HEK293 (cell line): ENCODE data around the gene METTL25.
"Not testable (repeated sequence)": the region's sequence is repeated elsewhere in the genome, so short reads cannot be mapped to it uniquely, and the experiment has no call there.

Experiments used
- CTCF ChIA-PET: fragments of 350-600 bp; formaldehyde crosslinking; extraction: SDS; loops from one replicate; lab custom pipeline; 2021; ENCODE audit warnings: antibody characterized with exemption; lab: Yijun Ruan, JAX
- POLR2A ChIA-PET: fragments of 300-600 bp; formaldehyde crosslinking; extraction: SDS; loops from one replicate; lab custom pipeline; 2020; ENCODE audit warnings: antibody characterized with exemption, inconsistent platforms; lab: Yijun Ruan, JAX
- H3K27ac ChIP-seq: fragments of 200-500 bp; sonication (Bioruptor generic); 2 replicates; pipeline ENCODE4 v1.5.1; 2014; ENCODE audit warnings: low read depth, low read length, control low read depth, inconsistent platforms; ENCODE audit errors: extremely low read depth
- H3K36me3 ChIP-seq, 2 experiments: fragments of 200-500 bp in 1 of 2; sonication (Bioruptor generic) in 1 of 2; 1 replicate in 1 of 2; 2 replicates in 1 of 2; pipeline ENCODE4 v1.5.1; 2014 to 2017; ENCODE audit warnings: inconsistent platforms in 2 of 2, low read length in 2 of 2; ENCODE audit not compliant: control insufficient read depth in 2 of 2, insufficient read depth in 1 of 2
- H3K4me1 ChIP-seq: fragments of 200-500 bp; sonication (Bioruptor generic); 2 replicates; pipeline ENCODE4 v1.5.1; 2014; ENCODE audit warnings: mild to moderate bottlenecking, low read length, inconsistent platforms; ENCODE audit not compliant: control insufficient read depth, insufficient read depth
- H3K4me3 ChIP-seq: 2 replicates; pipeline ENCODE4 v1.5.1; 2011; ENCODE audit warnings: low read depth, mild to moderate bottlenecking, control low read depth, low read length, moderate library complexity
- H3K9me3 ChIP-seq: fragments of 200-500 bp; sonication (Bioruptor generic); 2 replicates; pipeline ENCODE4 v1.5.1; 2014; ENCODE audit warnings: low read depth, low read length, inconsistent platforms; ENCODE audit not compliant: control insufficient read depth, insufficient read depth
- KLF8 ChIP-seq: fragments of 450-650 bp; formaldehyde crosslinking; IDR thresholded peaks from 2 replicates; pipeline ENCODE4 v1.5.1; 2016; ENCODE audit warnings: missing biosample characterization, missing genetic modification characterization
- SALL2 ChIP-seq: fragments of 450-650 bp; formaldehyde crosslinking; IDR thresholded peaks from 2 replicates; pipeline ENCODE4 v1.5.0; 2017; ENCODE audit warnings: missing biosample characterization, mild to moderate bottlenecking, missing genetic modification characterization, borderline replicate concordance
- ZBTB17 ChIP-seq: fragments of 450-650 bp; formaldehyde crosslinking; IDR thresholded peaks from 2 replicates; pipeline ENCODE4 v1.5.1; 2016; ENCODE audit warnings: missing biosample characterization, missing genetic modification characterization
- ZBTB20 ChIP-seq: fragments of 450-650 bp; formaldehyde crosslinking; IDR thresholded peaks from 2 replicates; pipeline ENCODE4 v1.5.1; 2016; ENCODE audit warnings: missing biosample characterization, missing genetic modification characterization
- ZBTB48 ChIP-seq: fragments of 450-650 bp; formaldehyde crosslinking; IDR thresholded peaks from 2 replicates; pipeline ENCODE4 v1.5.1; 2016; ENCODE audit warnings: missing biosample characterization, missing genetic modification characterization
- ZFP3 ChIP-seq: fragments of 450-650 bp; formaldehyde crosslinking; IDR thresholded peaks from 2 replicates; pipeline ENCODE4 v1.5.1; 2016; ENCODE audit warnings: low read depth, missing biosample characterization, missing genetic modification characterization
- ZFP37 ChIP-seq: fragments of 450-650 bp; formaldehyde crosslinking; IDR thresholded peaks from 2 replicates; pipeline ENCODE4 v1.5.1; 2016; ENCODE audit warnings: missing biosample characterization, missing genetic modification characterization
- ZNF114 ChIP-seq: fragments of 450-650 bp; formaldehyde crosslinking; IDR thresholded peaks from 2 replicates; pipeline ENCODE4 v1.5.0; 2017; ENCODE audit warnings: missing biosample characterization, missing genetic modification characterization
- ZNF146 ChIP-seq: fragments of 450-650 bp; formaldehyde crosslinking; IDR thresholded peaks from 2 replicates; pipeline ENCODE4 v1.5.1; 2016; ENCODE audit warnings: missing biosample characterization, missing genetic modification characterization
- ZNF174 ChIP-seq: fragments of 450-650 bp; formaldehyde crosslinking; IDR thresholded peaks from 2 replicates; pipeline ENCODE4 v1.5.0; 2017; ENCODE audit warnings: missing biosample characterization, mild to moderate bottlenecking, missing genetic modification characterization
- ZNF335 ChIP-seq: fragments of 450-650 bp; formaldehyde crosslinking; conservative IDR thresholded peaks from 2 replicates; pipeline ENCODE4 v1.5.1; 2016; ENCODE audit warnings: missing biosample characterization, missing genetic modification characterization
- ZNF341 ChIP-seq: fragments of 450-650 bp; formaldehyde crosslinking; IDR thresholded peaks from 2 replicates; pipeline ENCODE4; 2016; ENCODE audit warnings: low read depth, missing biosample characterization, missing genetic modification characterization
- ZNF558 ChIP-seq: fragments of 450-650 bp; formaldehyde crosslinking; IDR thresholded peaks from 2 replicates; pipeline ENCODE4 v1.5.1; 2016; ENCODE audit warnings: missing biosample characterization, missing genetic modification characterization
- ZNF561 ChIP-seq: fragments of 450-650 bp; IDR thresholded peaks from 2 replicates; pipeline ENCODE4 v1.5.1; 2018; ENCODE audit warnings: missing biosample characterization, missing genetic modification characterization, borderline replicate concordance
- ZNF585B ChIP-seq: fragments of 450-650 bp; formaldehyde crosslinking; IDR thresholded peaks from 2 replicates; pipeline ENCODE4 v1.5.1; 2016; ENCODE audit warnings: missing biosample characterization, missing genetic modification characterization
- TF ChIP-seq, protein P1 (sequence below): fragments of 450-650 bp; formaldehyde crosslinking; IDR thresholded peaks from 2 replicates; pipeline ENCODE4 v1.5.1; 2017; ENCODE audit warnings: missing biosample characterization, missing genetic modification characterization

METTL25 gene

DNA sequence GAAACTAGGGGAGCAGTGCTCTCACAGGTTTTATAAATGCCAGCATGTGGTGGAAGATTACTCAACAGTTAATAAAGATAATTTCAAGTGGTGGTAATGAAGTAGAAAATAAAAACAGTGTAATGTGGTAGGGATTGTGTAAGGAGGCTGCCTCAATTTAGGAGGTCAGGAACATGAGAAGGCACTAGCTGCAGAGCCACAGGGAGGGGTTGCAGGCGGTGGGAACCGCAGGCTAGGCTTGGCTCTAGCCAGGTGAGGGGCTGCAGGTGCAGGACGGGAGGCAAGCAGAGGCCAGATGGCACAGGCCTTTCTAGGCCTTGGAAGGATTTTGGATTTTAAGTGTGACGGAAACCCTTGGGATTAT is 768 bp downstream of the METTL25 start:
- TF ChIP-seq ZNF561 (tag by site-specific recombination) (0 out of 2 replicates have a peak, but pooled peaks have one; percentile 4), ZNF341 (tag by site-specific recombination) (peak; percentile 89), ZBTB48 (peak; percentile 11; the same call in 1 of the 2 replicates), ZFP37 (tag by site-specific recombination) (no peak)
- no peak overlapping the region for H3K27ac ChIP-seq
- H3K9me3 ChIP-seq, result no peaks in the 10 kb centered on the region
- ChIA-PET CTCF (interaction anchor here (0.6 to 2.9 kb wide), 9 partner anchors 9 to 98 kb away, joined by 3 to 16 read pairs (median 4); no protein-coding TSS in a partner anchor), POLR2A (interaction anchor here (0.9 kb wide), 1 partner anchor 104 kb away, joined by 3 read pairs; no protein-coding TSS in a partner anchor)
- peaks cover 21 to 30% of the 10 kb centered on the region in 2 experiments; a peak in 2 of 3 replicates for H3K36me3 ChIP-seq
- H3K4me3 ChIP-seq, result peak overlapping the region; percentile 73
- H3K4me1 ChIP-seq, result peaks cover 4% of the 10 kb centered on the region; the same call in 1 of the 2 replicates

DNA sequence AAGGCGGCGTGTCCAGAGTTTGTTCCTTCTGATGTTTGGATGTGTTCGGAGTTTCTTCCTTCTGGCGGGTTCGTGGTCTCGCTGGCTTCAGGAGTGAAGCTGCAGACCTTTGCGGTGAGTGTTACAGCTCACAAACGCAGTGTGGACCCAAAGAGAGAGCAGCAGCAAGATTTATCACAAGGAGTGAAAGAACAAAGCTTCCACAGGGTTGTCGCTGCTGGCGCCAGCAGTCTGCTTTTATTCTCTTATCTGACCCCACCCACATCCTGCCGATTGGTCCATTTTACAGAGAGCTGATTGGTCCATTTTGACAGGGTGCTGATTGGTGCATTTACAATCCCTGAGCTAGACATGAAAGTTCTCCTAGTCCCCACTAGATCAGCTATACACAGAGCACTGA is 2.5 kb downstream of the METTL25 start:
- not testable (repeated sequence) for H3K4me1 ChIP-seq, H3K9me3 ChIP-seq, H3K4me3 ChIP-seq, H3K27ac ChIP-seq
- POLR2A ChIA-PET, result interaction anchor here (0.8 kb wide), 1 partner anchor 9 kb away, joined by 3 read pairs; no protein-coding TSS in a partner anchor
- CTCF ChIA-PET, result interaction anchor here (2.9 kb wide), 1 partner anchor 8 kb away, joined by 16 read pairs; no protein-coding TSS in a partner anchor
- peaks cover 4 to 14% of the 10 kb centered on the region in 2 experiments; a peak in 2 of 3 replicates for H3K36me3 ChIP-seq

DNA sequence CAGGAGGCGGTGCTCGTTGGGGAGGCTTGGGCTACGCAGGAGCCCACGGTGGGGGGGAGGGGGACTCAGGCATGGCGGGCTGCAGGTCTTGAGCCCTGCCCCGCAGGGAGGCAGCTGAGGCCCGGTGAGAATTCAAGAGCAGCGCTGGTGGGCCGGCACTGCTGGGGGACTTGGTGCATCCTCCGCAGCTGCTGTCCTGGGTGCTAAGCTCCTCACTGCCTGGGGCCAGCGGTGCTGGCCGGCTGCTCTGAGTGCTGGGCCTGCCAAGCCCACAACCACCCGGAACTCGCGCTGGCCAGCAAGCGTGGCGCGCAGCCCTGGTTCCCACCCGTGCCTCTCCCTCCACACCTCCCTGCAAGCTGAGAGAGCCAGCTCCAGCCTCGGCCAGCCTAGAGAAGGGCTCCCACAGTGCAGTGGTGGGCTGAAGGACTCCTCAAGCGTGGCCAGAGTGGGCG is 3.2 kb downstream of the METTL25 start:
- CTCF ChIA-PET, result no interaction called here

DNA sequence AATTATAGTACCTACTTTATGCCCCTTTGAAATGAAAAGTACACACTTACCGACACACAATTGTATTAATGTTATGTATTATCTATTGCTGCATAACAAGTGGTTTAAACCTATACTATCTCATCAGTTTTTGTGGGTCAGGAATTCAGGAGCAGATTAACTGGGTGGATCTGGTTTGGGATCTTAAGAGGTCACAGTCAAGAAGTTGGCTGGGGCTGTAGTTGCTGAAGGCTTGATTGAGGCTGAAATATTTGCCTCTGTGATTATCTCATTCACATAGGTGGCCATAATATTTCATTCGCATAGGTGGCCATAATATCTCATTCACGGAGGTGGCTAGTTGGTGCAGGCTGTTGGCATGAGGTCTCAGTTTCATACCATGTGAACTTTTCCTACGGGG is 5.7 kb downstream of the METTL25 start:
- CTCF ChIA-PET, result no interaction called here
- TF ChIP-seq ZNF335 (tag by site-specific recombination) (peak; percentile 30; the same call in 1 of the 2 replicates), SALL2 (tag by site-specific recombination) (no peak)
- TF ChIP-seq, all 188 proteins: peak for 1
- POLR2A ChIA-PET, result no interaction called here

More for the DNA sequence above, 3.2 kb downstream of the METTL25 start:
- Histone ChIP-seq H3K4me1 (peaks cover 4% of the 10 kb centered on the region; the same call in 1 of the 2 replicates), H3K27ac (no peak overlapping the region), H3K9me3 (no peaks in the 10 kb centered on the region), H3K4me3 (no peak overlapping the region), H3K36me3 (peaks cover 0 to 7% of the 10 kb centered on the region in 2 experiments; a peak in 1 of 3 replicates)
- POLR2A ChIA-PET, result interaction anchor here (0.8 kb wide), 1 partner anchor 9 kb away, joined by 3 read pairs; no protein-coding TSS in a partner anchor
- TF ChIP-seq ZBTB20 (tag by site-specific recombination) (no peak), ZNF585B (tag by site-specific recombination) (no peak), ZNF174 (tag by site-specific recombination) (no peak), ZNF146 (tag by site-specific recombination) (no peak), ZNF558 (tag by site-specific recombination) (no peak), ZNF114 (tag by site-specific recombination) (no peak), KLF8 (tag by site-specific recombination) (no peak), ZBTB17 (tag by site-specific recombination) (no peak), ZFP3 (tag by site-specific recombination) (no peak)
- TF ChIP-seq, protein P1, sequence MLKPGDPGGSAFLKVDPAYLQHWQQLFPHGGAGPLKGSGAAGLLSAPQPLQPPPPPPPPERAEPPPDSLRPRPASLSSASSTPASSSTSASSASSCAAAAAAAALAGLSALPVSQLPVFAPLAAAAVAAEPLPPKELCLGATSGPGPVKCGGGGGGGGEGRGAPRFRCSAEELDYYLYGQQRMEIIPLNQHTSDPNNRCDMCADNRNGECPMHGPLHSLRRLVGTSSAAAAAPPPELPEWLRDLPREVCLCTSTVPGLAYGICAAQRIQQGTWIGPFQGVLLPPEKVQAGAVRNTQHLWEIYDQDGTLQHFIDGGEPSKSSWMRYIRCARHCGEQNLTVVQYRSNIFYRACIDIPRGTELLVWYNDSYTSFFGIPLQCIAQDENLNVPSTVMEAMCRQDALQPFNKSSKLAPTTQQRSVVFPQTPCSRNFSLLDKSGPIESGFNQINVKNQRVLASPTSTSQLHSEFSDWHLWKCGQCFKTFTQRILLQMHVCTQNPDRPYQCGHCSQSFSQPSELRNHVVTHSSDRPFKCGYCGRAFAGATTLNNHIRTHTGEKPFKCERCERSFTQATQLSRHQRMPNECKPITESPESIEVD (tag by site-specific recombination), result no peak

More for the DNA sequence above, 5.7 kb downstream of the METTL25 start:
- H3K36me3 ChIP-seq, result no peaks in the 10 kb centered on the region
- no peak overlapping the region for H3K27ac ChIP-seq
- H3K4me3 ChIP-seq, result no peak overlapping the region
- no peaks in the 10 kb centered on the region for H3K9me3 ChIP-seq
- H3K4me1 ChIP-seq, result peaks cover 2% of the 10 kb centered on the region; the same call in 1 of the 2 replicates
